GM18517 (cell line): Measurements from ENCODE around the gene EFCAB11.

Source experiments
- ATAC-seq: cut with Tn5 transposase; IDR thresholded peaks from one replicate; pipeline ENCODE4 v1.9.1; 2021; ENCODE audit warnings: mild to moderate bottlenecking, moderate library complexity; ENCODE audit not compliant: unreplicated experiment

Gene EFCAB11

DNA sequence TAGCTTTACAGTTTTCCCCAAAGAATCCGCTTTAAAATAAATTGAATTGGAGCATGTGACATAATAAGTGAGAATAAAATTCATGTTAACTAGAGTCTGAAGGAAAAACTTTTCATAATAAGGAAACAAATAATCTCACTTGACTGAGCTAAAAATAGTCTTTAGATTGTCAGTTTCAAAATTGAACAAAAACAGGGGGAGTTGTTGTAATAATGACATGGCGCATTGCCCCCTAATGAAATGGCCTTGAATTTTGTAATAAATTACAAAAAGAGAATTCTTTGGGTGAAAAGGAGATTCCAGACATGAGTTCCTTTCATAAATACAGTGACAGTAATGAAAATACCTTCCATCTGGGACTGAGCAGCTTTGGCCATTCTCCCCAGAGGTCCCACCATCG, 178.6 kb downstream of the EFCAB11 start:
- no peak for ATAC-seq

DNA sequence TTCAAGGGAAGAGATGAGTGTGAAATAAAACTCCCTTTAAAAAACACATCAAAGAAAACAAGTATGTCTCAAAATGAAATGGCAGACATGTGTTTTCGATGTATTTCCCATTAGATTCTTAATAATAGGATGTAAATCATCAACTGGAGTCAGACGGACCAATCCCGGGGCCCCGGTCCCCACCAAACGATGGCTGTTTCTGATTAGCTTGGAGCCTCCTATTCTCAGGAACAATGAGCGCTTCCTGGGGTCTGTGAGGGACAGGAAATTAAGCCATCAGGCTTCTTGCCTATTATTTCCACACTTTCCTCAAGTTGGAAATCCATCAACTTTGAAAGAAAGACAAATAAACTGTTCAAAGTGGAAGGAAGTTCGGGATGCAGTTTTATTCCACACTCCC, 179.4 kb downstream of the EFCAB11 start:
- ATAC-seq: no peak

DNA sequence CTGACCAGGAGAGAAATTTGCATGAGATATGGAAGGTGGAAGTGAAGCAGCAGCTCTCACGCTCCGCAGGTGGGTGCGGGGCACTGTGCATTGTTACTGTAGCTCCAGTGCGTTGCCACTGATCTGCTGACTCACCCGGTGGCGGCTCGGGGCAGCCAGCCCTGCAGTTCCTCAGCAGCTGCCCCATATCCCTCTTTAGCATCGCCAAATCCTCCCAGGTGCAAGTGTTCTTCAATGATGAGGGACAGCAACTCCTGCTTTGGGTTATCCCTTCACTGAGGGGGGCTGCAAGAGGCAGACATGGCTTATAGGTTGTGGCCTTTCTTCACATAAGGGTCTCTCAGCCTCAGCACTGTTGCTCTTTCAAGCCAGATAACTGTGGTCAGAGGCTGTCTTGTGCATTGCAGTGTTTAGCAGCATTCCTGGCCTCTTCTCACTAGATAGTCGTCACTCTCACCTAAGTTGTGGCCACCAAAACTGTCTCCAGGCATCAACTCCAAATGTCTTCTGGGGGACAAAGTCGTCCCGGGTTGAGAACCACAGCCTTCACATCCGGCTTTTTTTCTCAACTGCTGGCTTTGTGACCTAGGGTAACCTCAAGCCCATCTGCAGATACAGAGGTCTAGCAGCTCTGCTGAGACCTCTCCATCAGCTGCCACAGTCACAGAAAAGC, 180.8 kb downstream of the EFCAB11 start:
- ATAC-seq: peak; percentile 76

DNA sequence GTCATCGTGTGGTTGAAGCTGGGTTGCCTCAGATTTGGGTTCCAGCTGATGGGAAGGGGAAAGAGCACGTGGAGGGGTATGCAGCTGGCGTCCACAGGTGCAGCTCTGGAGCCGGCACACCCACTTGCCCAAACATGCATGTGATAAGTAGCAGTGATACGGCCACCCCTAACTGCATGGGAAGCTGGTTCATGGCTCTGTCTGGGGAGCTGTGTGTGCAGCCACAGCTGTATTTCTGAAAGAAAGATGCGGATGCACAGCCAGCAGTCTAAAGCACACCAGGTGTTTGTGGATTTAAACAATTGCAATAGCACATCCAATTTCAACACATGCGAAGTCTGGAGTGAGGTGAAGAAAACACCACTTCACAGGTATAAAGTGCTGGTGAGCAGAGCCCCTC, 181.4 kb downstream of the EFCAB11 start:
- peak; percentile 13 for ATAC-seq

DNA sequence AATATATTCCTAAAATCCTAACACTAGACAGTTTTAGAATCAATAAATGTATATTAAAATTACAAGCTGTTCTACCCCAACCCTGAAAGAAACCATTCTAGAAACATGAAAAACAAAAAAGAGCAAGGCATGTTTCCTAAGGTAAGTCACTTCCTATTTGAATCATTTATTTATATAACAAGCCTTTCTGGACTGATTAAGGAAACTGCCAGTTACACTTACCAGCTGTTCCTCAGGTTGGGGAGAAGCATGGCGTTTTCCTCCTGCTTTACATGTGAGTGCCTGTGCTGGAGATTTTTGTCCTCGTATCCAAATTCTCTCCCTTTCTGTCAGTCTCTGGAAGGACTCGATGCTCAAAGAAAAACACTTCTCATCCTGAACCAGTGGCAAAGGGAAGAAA, 183.3 kb downstream of the EFCAB11 start:
- ATAC-seq: no peak

DNA sequence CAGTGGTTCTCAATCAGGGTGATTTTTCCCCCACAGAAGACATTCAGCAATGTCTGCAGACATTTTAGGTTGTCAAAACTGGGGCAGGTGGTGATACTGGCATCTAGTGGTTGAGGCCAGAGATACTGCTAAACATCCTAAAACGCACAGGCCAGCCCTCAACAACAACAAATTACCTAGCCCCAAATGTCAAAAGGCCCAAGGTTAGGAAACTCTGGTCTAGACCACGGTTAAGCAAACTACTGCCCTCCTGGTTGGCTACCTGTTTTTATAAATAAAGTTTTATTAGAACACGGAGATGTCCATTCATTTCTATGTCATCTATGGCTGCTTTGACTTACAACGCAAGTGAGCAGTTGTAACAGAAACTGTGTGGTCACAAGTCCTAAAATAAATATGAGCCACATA, 186.7 kb downstream of the EFCAB11 start:
- ATAC-seq: peak; percentile 75

DNA sequence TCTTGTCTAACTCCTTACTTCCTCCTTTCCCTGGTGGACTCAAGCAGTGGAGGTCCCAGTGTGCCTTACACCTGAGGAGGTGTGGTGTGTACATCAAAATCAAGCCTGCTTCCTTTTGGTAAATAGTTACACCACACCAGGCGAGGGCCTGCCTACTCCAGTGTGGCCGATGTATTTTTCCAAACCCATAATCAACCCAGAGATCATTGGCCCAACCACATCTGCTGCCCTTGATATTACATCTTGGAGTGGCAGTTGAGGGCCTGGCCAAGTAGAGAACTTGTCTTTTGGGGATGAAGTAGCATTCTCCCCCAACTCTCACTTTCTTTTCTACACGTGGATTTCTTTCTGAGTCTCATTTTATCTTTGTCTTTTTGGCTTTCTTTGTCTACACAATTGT, 187.4 kb downstream of the EFCAB11 start:
- ATAC-seq: no peak

DNA sequence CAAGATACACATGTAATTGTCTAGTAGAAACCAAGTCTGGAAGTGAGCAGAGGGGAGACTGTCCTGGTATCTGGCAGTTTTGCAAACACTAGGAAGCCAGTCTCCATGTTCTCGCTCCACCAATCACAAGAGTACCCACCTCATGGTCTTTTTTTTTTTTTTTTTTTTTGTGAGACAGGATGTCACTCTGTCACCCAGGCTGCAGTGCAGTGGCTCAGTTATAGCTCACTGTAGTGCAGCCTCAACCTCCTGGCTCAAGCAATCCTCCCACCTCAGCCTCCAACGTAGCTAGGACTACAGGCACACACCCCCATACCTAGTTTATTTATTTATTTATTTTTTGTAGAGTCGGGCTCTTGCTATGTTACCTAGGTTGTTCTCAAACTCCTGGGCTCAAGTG, 189.2 kb downstream of the EFCAB11 start:
- no peak for ATAC-seq

DNA sequence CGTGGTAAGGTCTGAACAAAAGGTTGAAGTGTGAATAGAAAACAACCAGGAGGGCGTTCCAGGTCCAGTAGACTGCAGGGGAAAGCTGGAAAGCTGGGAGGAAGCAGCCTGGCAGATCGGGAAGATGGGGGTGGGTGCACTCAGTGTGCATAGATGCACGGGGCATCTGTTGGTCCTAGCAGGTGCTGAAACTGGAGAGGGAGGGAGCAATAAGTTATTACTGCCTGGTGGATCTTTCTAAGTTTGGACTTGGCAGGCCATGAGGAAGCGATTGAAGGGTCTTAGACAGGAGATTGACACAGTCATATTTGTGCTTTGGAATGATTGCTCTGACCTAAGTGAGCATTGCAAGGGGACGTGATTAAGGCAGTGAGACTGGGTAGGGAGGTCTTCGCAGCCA, 194.4 kb downstream of the EFCAB11 start:
- no peak for ATAC-seq

DNA sequence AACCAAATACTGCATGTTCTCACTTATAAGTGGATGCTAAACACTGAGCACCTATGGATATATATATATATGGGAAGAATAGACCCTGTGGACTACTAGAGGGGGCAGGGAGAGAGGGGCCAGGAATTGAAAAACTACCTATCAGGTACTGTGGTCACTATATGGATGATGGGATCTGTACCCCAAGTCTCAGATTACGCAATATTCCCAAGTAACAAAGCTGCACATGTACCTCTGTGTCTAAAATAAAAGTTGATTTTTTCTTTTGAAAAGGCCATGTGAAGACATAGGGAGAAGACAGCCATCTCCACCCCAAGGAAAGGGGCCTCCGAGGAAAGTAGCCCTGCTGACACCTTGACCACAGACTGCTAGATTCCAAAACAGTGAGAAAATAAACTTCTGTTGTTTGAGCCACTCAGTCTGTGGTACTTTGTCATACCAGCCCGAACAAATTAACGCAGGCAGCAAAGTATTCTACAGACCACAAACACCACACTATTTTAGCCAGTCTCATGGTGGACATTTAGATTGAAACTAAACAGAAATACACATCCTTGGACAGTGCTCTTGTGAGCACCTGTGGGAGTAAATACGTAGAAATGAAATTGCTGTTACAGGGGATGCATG, 197.1 kb downstream of the EFCAB11 start:
- ATAC-seq: no peak

DNA sequence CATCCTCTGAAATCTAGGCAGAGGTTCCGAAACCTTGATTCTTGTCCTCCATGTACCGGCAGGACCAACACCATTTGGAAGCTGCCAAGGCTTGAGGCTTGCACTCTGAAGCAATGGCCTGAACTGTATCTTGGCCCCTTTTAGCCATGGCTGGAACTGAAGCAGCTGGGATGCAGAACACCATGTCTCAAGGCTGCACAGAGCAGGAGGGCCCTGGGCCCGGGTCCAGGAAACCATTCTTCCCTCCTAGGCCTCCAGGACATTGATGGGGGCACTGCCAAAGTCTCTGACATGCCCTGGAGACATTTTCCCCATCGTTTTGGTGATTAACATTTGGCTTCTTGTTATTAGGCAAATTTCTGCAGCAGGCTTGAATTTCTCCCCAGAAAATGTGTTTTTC, 198.7 kb downstream of the EFCAB11 start:
- ATAC-seq: no peak

DNA sequence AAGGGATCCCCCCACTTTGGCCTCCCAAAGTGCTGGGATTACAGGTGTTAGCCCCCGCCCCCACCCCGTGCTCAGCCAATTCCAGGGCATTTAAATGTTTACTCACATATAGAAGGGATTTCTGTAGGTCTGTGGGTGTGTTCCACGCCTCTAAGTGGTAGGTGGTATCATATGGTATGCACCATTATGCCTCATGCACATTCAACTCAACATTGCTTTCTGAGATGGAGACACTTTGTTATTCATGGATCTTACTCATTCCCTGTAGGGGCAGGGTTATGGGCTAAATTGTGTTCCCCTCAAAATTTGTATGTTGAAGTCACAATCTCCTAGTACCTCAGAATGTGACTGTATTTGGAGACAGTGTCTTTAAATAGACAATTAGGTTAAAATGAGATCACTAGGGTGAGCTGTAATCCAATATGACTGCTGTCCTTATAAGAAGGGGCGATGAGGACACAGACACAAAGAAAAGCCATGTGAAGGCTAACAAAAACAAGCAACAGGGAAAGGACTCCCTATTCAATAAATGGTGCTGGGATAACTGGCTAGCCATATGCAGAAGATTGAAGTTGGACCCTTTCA, 200.6 kb downstream of the EFCAB11 start:
- no peak for ATAC-seq

DNA sequence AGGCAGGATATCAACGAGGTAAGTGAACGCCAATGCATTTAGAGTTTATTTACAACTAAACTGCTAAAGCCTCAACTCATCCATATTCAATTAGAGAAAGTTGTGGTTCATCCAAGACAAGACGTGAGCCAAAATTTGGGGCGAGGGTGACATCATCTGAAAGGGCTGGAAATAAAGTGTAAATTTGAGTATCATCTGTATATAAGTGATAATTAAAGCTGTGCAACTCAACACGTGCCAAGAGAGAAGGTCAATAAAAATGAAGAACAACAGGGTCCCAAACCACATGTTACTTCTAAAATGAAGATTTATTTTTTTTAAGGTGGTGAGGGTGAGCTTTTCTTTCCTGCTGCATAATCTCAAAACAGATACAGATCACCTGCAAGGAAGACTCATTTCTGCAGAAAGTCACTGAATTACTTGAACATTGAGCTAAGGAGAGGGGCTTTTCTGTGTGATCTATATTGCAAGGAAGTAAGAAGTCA, 203.6 kb downstream of the EFCAB11 start:
- no peak for ATAC-seq

DNA sequence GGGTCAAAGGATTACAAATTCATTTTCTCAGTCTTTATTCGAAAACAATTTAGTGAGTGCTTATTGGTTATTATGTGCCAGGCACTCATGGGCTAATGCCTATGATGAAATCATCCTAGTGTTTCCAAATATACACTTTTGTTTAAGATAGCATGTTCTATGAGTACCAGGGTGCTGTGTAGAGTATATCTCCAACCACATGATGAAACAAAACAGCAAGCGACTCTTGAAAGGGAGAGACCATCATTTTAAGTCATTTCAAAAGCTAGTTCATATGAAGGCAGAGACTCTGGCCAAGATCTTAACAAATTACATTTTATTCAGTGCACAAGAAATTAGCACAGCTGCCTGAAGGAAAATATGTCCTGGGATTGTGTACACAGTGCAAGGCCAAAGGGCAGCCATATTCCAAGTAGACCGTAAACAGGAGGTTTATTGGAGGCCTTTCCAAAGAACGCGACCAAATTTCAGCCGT, 204.2 kb downstream of the EFCAB11 start:
- no peak for ATAC-seq

DNA sequence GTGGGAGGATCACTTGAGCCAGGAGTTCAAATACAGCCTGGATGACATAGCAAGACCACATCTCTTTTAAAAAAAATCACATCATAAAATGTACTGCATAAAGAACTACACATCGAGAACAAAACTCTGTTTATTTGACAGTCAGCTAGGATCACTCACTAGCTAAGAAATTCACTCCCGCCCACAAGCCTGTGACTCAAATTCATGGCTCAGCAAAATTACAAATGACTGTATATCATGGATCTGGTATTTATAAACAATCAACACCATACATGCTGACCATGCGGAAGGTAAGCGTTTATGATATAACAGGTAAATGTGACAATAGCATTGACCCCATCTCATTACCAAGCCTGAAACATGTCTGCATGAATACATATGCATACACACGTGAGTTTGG, 206.5 kb downstream of the EFCAB11 start:
- ATAC-seq: no peak

DNA sequence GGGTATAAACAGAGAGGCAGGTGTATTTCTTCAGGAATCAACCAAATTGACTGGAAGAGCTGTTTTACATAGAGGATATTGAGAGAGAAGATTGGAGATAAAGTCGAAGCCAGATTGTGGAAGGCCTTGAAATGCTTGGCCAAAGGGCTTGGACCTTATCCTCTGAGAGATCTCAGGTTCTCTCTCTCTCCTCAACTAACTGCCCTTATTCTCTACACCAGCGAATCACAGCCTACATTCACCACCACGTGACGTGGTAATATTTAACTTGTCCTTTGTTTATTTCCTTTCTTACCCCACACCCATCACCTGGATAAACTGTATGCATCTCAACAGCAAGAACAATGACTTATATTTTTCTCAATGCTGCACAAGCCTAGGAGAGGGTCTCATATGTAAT, 207.4 kb downstream of the EFCAB11 start:
- no peak for ATAC-seq

DNA sequence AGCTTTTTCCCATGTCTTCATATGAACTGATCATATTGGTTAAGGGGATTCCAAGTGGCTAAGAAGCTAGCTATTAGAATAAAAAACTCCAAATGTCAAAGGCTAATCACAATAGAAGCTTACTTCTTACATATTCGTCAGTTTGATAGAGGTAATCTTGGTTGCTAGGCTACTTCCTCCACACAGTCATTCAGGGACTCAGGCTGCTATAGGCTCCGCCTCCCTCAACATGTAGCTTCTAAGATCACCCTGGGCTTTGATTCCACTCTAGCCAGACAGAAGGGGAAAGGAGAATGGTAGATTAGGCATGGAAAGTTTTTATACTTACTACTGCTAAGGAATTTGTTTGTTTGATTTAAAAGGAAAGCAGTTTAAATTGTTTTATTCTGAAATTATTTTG, 207.9 kb downstream of the EFCAB11 start:
- ATAC-seq: no peak

DNA sequence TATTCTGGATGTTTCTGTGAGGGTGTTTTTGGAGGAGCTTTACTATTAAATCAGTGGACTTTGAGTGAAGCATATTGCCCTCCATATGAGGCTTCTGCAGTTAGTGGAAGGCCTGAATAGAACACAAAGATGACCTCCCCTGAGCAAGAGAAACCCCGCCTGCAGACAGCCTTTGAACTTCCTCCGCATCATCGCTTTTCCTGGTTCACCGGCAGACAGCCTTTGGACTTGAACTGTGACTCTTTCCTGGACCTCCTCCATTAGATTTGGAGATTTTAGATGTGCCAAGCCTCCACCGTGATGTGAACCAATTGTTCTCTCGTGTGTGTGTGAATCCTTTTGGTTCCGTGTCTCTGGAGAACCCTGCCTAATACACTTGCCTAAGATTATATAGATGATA, 208.4 kb downstream of the EFCAB11 start:
- no peak for ATAC-seq
